GM12864 (cell line): ENCODE data around the gene VARS2.

Experiments used
- DNase-seq: peaks from one replicate; pipeline ENCODE4 v3.0.0-alpha.2; 2011; ENCODE audit warnings: low read depth
- H3K4me3 ChIP-seq: 2 replicates; pipeline ENCODE4 v1.5.1; 2011; ENCODE audit warnings: mild to moderate bottlenecking, low read depth, low read length, control low read depth
- CTCF ChIP-seq: IDR thresholded peaks from 2 replicates; pipeline ENCODE4 v1.5.1; 2011; ENCODE audit warnings: low read depth, mild to moderate bottlenecking, moderate library complexity, low read length, control low read depth, inconsistent platforms; ENCODE audit errors: missing control alignments

The VARS2 gene

DNA sequence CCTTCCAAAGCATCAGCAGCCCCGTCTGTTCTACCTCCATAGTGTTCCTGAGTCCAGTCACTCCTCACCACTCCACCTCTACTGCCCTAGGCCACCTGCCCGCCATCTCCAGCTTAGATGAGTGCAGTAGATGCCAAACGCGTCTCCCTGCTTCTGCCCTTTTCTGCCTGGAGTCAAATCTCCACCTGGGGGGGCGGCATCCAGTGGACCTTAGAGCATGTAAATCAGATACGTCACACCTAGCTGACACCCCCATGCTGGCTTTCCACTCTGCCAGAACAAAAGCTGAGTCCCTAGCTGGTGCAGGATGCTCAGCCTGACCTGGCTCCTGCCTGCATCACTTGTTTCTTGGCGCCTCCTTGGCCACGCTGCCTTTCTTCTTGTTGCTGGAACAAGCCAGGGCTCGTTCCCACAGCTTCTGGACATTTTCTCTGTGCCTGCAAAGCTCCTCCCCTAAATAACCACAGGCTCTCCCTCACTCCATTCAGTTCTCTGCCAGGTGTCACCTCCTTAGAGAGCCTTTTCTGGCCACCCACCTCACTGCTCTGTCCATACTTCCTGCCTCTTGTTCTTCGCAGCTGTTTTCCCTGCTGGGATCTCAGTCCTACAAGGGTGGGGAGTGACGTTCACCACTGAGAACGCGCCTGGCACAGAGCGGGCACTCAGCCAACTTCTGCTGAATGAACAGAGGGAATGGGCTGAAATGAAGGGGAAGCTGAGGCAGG, 24.0 kb upstream of the VARS2 start:
- DNase-seq = no peak
- no peak for TF ChIP-seq CTCF
- H3K4me3 ChIP-seq = no peak overlapping the region

DNA sequence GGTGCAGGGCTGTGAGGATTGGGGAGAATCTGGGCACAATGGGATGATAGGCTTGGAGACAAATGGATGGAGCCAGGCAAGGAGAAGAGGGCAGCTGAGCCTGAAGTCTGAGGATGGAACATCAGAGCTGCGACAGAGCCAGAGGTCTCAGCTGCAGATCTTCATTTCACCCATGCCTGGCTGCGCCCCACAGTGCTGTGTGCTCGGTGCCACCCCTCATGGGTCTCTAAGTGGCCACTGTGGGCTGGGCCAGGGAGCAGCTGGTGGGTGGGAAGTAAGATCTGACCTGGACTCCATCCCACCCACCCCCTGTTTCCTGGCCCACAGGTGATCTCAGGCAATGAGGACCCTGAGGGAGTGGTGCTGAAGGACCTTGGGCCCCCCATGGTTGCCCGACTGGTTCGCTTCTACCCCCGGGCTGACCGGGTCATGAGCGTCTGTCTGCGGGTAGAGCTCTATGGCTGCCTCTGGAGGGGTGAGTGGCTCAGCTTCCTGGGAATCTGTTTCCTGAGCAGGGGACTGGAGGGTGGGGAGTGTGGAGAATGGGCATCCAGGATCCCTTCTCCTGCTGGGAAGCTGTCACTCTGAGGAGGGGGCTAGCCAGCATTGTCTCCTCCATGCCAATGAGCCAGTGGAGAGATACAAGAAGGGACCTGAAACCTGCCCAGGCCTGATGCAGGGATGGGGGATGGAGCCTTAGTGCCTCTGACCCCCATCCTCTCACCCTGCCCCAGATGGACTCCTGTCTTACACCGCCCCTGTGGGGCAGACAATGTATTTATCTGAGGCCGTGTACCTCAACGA, 23.2 kb upstream of the VARS2 start:
- DNase-seq = no peak
- TF ChIP-seq CTCF = no peak
- H3K4me3 ChIP-seq = no peak overlapping the region

DNA sequence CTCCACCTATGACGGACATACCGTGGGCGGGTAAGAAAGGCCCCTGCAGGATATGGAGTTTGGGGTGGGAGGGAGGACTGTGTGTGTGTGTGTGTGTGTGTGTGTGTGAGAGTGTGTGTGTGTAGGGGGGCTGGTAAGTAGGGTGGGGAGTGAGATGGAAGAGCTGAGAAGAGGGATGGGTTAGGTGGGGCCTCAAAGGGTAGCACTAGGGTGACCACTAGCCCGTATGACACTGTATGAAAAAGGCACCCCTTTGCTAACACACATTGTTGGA, 22.7 kb upstream of the VARS2 start:
- no peak for TF ChIP-seq CTCF
- H3K4me3 ChIP-seq = no peak overlapping the region
- no peak for DNase-seq

DNA sequence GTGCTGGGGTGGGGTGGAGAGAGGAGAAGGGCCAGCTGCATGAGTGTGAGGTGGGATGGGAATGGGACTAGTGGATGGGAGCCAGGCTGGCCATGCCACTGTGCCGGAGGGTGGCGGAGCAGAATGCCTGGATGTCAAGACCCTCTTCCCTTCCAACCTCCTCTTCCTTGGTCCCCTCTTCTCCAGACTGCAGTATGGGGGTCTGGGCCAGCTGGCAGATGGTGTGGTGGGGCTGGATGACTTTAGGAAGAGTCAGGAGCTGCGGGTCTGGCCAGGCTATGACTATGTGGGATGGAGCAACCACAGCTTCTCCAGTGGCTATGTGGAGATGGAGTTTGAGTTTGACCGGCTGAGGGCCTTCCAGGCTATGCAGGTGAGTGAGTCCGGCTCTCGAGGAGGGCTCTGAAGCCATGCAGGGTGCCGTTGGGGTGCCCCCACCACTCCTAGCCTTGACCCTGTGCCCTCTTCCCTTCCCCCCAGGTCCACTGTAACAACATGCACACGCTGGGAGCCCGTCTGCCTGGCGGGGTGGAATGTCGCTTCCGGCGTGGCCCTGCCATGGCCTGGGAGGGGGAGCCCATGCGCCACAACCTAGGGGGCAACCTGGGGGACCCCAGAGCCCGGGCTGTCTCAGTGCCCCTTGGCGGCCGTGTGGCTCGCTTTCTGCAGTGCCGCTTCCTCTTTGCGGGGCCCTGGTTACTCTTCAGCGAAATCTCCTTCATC, 22.1 kb upstream of the VARS2 start:
- no peak for TF ChIP-seq CTCF
- DNase-seq = no peak
- no peak overlapping the region for H3K4me3 ChIP-seq

GRCh38 chr6:30893001-30893591, 20.9 kb upstream of the VARS2 start:
- peak; percentile 18 for TF ChIP-seq CTCF

DNA sequence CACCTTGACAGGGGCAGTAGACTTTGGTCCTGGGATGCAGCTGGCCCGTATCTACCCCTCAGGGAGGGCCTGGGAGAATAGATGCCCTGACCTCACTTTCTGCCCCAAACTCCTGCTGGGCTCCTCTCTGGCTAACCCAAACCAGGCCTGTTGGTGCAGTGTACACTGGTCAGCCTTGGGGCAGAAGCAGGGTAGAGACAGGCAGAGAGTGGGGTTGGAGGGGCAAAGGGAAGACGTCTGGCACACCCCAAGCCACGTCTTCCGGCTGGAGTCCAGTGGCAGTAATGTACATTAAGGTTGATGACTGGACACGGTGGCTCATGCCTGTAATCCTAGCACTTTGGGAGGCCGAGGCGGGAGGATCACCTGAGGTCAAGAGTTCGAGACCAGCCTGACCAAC, 20.4 kb upstream of the VARS2 start:
- TF ChIP-seq CTCF = no peak
- no peak for DNase-seq
- H3K4me3 ChIP-seq = no peak overlapping the region

More at GRCh38 chr6:30893001-30893591, 20.9 kb upstream of the VARS2 start:
- DNase-seq = no peak
- no peak overlapping the region for H3K4me3 ChIP-seq
